HG02870 (cell line): ENCODE results near the gene MCHR1.

ENCODE experiments used
- ATAC-seq: cut with Tn5 transposase; IDR thresholded peaks from one replicate; pipeline ENCODE4 v1.9.1; 2021; ENCODE audit warnings: mild to moderate bottlenecking, moderate library complexity; ENCODE audit not compliant: unreplicated experiment

The MCHR1 gene

DNA sequence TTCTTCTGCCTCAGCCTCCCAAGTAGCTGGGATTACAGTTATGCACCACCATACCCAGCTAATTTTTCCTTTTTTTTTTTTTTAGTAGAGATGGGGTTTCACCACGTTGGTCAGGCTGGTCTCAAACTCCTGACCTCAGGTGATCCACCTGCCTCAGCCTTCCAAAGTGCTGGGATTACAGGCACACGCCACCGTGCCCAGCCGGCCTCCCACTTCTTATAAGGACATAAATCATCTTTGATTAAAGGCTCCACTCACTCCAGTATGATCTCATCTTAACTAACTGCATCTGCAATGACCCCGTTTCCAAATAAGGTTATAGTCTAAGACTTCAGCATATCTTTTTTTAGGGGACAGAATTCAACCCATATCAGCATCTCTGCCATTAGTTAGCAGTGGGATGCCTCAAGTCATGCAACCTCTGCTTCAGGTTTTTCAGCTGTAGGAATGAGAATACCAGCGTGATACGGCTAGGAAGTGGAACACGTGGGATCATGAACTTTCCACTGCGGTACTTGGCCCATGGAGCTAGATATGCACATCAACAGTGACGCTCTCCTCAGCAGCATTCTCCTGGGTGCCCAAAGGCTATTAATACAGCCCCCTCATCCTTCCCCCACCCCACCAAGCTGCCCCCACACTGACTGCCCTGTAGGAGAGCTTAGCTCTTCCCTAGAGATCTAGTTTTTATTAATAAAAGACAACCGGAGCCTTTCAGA is 41.4 kb downstream of the MCHR1 start:
- ATAC-seq: no peak

DNA sequence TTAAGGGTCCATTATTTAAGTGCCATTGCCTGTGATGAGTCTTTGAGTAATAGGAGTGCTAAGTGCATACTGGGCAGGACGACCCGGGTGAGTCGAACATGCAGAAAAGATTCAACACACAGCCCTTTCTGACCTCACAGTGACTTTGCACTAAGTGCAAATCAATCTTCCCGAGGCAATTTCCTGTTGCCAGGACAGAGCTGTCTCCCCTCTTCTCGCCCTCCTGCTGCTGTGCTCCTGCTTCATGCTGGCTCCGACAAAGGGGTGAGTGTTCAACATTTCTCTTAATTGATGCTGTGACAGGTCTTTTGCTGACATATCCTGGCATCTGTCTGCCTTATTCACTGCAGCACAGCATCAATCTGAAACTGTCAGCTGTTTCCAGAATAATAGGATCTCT is 42.0 kb downstream of the MCHR1 start:
- no peak for ATAC-seq

DNA sequence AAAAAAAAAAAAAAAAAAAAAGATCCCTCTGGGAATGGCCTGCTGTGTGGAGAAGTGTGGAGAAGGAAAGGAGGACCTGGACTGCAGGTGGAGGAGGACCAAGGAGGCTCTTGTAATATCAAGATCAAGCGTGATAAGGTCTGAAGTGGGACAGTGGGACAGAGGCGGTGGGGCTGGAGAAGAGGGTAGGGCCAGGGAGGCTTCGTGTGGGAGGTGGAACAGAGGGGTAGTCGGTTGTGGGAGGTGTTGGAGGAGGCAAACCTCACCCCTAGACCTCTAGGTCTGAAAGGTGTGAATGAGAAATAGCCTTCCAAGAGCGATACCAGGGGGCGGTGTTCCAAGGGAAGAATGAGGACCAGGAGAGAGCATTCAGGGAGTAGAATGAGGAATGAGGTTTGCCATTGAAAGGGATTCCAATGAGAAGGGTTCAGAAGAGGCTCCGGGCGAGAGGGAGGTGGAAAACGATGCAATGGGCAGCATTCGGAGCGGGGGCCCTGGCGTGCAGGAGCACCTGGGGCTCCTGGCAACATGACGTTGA is 44.2 kb downstream of the MCHR1 start:
- no peak for ATAC-seq

DNA sequence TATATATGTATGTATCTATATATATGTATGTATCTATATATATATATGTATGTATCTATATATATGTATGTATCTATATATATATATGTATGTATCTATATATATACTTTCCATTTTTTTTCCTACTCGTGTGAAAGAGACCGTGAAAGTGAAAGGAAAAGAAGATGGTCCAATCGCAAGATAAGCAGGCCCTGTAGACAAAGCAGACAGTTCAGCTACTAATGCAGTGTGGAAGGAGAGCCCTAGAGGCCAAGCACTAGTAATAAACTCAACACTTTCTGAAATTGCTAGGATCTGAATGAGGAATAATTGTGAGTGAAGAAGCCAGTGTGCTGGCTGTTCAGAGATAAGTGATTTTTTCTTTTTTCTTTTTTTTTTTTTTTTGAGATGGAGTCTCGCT is 47.2 kb downstream of the MCHR1 start:
- ATAC-seq: no peak

DNA sequence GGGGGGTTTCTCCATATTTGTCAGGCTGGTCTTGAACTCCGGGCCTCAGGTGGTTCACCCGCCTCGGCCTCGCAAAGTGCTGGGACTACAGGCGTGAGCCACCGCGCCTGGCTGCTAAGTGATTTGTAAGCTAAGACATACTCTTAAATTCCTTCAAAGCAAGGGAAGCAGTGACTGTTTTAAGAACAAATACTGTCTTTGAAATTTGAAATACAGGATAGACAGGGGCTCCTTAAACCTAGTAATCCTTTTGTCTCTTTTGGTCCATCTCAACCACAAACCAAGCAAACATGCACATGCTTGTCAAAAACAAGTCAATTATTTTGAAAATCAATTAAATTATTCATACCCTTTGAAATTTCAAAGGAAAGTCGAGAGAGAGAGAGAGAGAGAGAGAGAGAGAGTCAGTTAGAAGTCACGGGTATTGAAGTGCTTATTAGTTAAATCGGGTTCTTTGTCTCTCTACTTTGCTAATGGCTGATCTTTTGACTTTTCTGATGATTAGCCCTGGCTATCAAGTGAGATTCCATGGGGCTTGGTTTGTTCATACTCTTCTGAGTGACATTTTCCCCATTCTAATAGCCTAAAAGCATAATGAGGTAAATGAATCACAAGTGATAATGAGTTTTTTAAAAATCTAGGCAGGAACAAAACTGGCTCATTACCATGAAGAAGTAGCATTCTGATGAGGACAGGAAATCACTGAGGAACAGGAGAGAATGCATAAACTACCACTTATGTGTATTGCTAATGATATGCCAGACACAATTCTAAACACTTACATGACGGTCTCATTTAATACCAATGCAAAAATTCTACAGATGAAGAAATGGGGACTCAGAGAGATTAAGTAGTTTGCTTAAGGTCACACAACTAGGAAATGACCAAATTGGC is 48.0 kb downstream of the MCHR1 start:
- ATAC-seq: no peak

DNA sequence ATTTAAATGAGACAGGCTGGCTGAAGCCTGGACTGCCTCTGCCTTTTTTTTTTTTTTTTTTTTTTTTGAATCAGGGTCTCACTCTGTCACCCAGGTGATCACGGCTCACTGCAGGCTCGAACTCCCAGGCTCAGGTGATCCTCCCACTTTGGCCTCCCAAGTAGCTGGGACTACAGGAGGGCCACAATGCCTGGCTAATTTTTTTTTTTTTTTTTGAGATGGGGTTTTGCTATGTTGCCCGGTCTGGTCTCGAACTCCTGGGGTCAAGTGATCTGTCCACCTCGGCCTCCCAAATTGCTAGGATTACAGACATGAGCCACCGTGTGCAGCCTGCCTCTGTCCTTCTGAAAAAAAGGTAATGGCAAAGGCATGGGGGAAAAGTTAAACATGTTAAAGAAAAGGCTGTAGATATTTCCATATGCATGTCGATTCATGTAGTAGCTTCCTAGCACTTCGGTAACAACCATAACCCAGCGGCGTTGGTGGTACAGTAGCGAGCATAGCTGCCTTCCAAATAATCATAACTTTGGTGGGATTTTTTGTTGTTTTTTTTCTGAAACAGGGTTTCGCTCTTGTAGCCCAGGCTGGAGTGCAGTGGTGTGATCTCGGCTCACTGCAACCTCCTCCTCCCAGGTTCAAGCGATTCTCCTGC is 48.8 kb downstream of the MCHR1 start:
- ATAC-seq: no peak

DNA sequence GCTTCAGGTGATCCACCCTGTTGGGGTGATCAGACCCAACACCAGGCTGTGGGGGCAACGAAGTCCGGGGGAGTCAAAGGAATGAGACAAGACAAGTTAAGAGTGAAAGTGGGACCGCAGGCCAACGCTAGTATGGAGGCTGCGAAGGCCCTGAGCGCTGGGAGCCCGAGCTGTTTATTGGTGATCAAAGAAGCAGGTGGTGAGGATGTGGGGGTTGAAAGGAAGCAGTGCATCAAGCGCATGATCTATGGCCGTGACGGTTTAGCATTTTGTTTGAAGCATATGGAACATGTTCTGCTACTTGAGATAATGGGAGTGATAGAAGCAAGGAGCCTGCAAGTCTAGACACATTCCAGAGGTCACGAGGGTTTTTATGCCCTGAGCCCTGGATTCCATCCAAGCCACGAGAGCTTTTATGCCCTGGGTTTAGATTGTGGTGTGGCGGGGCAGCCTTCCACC is 49.5 kb downstream of the MCHR1 start:
- no peak for ATAC-seq

DNA sequence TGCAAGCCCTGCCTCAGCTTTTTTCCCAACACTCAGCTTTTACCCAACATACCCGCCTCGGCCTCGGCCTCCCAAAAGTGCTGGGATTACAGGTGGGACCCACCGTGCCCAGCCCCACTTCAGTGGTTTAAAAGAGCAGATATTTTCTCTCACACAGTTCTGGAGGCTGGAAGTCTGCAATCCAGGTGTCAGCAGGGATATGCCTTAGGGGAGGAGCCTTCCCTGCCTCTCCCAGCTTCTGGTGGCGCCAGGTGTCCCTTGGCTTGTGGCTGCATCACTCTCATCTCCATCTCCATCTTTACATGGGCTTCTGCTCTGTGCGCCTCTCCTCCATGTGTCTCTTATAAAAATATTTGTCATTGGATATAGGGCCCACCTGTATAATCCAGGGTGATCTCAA is 50.0 kb downstream of the MCHR1 start:
- ATAC-seq: no peak
